ENCODE results near the gene TPP2.

GRCh38 chr13:102643656-102644055 is 46.9 kb downstream of the TPP2 start:
- TF ChIP-seq CTCF (IDR thresholded peaks at IDR 0.05 in 4 of 5, conservative IDR thresholded peaks at IDR 0.05 in 1 of 5) (no peak), POLR2A (IDR thresholded peaks at IDR 0.05) (no peak)
